NCI-H524 (cell line): ENCODE results near the gene DIAPH2.

ENCODE experiments used
- DNase-seq, 2 experiments: peaks; one replicate each; lab custom pipeline; 2025; lab: John Stamatoyannopoulos, UW

The DIAPH2 gene

GRCh38 chrX:96684339-96685209 is at the start of gene DIAPH2:
TSS of gene DIAPH2 (plus strand) at chrX:96684842.
- peak; percentile 65 to 85 for DNase-seq

GRCh38 chrX:96650023-96650422 is 34.6 kb upstream of the DIAPH2 start:
- peak in 1 of 2 experiments; percentile 8 for DNase-seq

GRCh38 chrX:96655947-96656623 is 28.6 kb upstream of the DIAPH2 start:
- no peak for DNase-seq

GRCh38 chrX:96682516-96682915 is 2.1 kb upstream of the DIAPH2 start:
- DNase-seq, result no peak

GRCh38 chrX:96683997-96684338 is 674 bp upstream of the DIAPH2 start:
- peak; percentile 32 to 70 for DNase-seq

- DNase-seq, result peak; percentile 58 to 61
Observed at GRCh38 chrX:96685210-96686099, 813 bp downstream of the DIAPH2 start.

GRCh38 chrX:96687776-96688175 is 3.1 kb downstream of the DIAPH2 start:
- DNase-seq, result no peak

GRCh38 chrX:96688789-96689188 is 4.1 kb downstream of the DIAPH2 start:
- DNase-seq, result peak in 1 of 2 experiments; percentile 24

- DNase-seq, result no peak
Observed at GRCh38 chrX:96689991-96690390, 5.3 kb downstream of the DIAPH2 start.

- no peak for DNase-seq
Observed at GRCh38 chrX:96692454-96692853, 7.8 kb downstream of the DIAPH2 start.

- no peak for DNase-seq
Observed at GRCh38 chrX:96692890-96693289, 8.2 kb downstream of the DIAPH2 start.

GRCh38 chrX:96693407-96693806 is 8.8 kb downstream of the DIAPH2 start:
- peak in 1 of 2 experiments; percentile 28 for DNase-seq

GRCh38 chrX:96696462-96696861 is 11.8 kb downstream of the DIAPH2 start:
- DNase-seq, result no peak

- no peak for DNase-seq
Observed at GRCh38 chrX:96700625-96701024, 16.0 kb downstream of the DIAPH2 start.

GRCh38 chrX:96703379-96703778 is 18.7 kb downstream of the DIAPH2 start:
- no peak for DNase-seq

GRCh38 chrX:96703816-96704215 is 19.2 kb downstream of the DIAPH2 start:
- no peak for DNase-seq

- DNase-seq, result no peak
Observed at GRCh38 chrX:96704629-96705028, 20.0 kb downstream of the DIAPH2 start.

GRCh38 chrX:96705905-96706304 is 21.3 kb downstream of the DIAPH2 start:
- DNase-seq, result no peak

GRCh38 chrX:96707804-96708203 is 23.2 kb downstream of the DIAPH2 start:
- DNase-seq, result peak in 1 of 2 experiments; percentile 28

GRCh38 chrX:96710031-96710430 is 25.4 kb downstream of the DIAPH2 start:
- no peak for DNase-seq

GRCh38 chrX:96713303-96713702 is 28.7 kb downstream of the DIAPH2 start:
- DNase-seq, result no peak

- DNase-seq, result peak in 1 of 2 experiments; percentile 9
Observed at GRCh38 chrX:96714393-96714792, 29.8 kb downstream of the DIAPH2 start.
